ENCODE measurements around the gene PPP2R2D. TPM values are rescaled to one million over a fixed set of nuclear protein-coding genes. Genes with fewer than 3 reads are reported as not detected.
"Not testable (repeated sequence)": the region's sequence is repeated elsewhere in the genome, so short reads cannot be mapped to it uniquely, and the experiment has no call there.

Gene PPP2R2D
- total RNA-seq, 1 donor from 2014 or later: 15.4 TPM

DNA sequence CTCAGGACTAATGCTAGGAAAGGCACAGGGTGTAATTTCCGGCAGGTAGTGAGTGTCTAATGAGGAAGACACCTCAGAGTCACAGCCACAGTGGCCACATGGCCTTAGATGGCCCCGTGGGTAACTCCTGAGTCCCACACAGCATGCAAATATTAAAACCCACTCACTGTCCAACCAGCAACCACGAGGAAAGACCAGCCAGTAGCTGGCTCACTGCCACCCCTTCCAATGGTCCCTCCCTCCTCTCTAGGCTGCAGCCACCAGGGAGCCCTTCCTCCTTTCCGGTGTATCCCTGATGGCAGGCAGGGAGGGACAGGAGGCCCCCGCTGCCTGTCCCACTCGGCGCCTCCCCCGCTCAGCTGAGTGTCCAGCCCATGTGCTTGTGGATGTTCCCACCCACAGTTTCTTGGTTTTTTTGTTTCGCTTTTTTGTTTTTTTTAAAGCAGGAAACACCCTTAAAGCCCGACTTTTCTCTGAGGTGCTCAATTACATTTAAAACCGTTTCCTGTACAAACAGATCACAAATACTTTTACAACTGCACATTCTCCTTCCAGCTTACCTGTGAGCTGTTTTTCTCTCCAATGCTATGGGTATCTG is 71.8 kb downstream of the PPP2R2D start:
- DNase-seq (ENCODE audit: low spot score) (no peak), ATAC-seq (peak; percentile 50)

DNA sequence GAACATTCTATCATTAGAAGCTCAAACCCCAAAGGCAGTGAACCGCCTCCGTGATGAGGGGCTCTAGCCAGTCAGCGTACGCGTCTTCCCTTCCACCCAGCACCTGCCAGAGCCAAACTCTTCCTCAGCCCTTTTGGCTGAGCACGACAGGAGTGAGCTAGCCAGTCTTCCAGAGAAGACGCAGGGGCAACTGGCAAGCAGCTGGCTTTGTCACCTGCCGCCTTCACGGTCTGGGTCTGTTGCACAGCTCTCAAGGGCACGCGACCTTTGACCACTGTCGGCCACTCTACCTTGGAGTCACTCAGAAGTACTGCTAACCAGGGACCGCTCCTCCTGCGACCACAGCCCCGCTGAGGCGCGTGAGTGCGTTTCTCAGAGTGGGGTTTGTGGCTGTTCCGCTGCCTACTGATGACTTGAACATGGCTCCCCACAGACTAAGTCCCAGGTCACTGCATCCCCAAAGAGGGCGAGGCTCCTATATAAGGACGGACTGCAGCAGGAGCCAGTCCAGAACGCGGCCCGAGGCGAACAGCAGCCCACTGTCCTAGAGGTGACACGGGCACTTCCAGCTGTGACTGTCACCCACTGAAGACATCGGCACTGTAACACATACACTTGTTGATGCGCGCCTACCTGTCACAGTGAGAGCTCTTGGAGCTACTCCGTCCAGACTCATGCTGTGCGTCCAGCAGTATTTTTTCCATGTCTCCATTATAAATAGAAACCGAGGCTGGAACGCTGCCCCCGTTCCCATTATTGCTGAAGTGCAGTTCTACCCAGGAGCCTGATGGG is 72.5 kb downstream of the PPP2R2D start:
- ATAC-seq (no peak), DNase-seq (ENCODE audit: low spot score) (no peak)

DNA sequence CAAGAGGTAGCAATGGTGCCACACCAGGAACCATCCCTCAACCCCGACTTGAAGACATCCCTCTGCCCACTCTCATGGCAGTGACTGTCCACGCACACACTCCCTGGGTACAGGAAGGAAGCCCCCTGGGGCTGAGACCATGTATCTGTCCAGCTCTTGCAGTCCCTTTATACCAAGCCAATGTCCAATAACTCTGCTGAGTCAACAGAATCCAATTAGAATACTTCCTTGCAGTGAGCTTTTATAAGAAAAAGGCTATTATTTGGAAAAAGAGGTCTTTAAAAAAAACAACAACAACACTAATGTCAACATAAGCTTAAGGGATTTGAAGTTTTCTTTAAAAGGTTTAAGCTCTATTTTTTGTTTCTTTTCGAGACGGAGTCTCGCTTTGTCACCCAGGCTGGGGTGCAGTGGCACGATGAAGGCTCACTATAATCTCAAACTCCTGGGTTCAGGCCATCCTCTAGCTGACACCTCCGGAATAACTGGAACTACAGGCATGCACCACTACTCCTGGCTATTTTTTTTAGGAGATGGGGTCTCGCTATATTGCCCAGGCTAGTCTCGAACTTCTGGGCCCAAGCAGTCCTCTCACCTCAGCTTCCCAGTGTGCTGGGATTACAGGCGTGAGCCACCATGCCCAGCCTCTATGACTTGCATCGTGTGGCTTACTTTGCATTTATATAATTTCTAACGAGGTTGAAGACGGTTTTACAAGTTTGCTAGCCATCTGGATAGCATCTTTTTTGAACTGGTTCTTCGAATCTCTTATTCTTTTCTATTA is 73.4 kb downstream of the PPP2R2D start:
- ATAC-seq: no peak
- no peak for DNase-seq (ENCODE audit: low spot score)

DNA sequence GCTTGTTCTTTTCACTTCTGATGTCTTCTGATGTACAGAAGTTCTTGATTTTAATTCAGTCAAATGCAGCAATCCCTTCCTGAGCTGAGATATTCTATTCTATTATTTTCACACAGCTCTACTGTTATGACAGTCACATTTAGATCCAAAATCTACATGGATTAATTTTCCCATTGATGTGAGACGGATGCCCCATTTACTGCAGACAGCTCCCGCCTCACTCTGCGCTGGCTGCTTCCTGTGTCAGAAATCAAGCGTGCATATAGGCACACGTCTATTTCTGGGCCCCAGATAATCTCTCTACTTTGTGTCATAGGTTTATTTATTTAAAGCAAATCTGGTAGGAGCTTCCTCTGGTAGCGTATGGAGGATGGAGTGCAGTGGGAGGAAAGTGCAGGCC is 74.2 kb downstream of the PPP2R2D start:
- ATAC-seq (no peak), DNase-seq (ENCODE audit: low spot score) (no peak)

DNA sequence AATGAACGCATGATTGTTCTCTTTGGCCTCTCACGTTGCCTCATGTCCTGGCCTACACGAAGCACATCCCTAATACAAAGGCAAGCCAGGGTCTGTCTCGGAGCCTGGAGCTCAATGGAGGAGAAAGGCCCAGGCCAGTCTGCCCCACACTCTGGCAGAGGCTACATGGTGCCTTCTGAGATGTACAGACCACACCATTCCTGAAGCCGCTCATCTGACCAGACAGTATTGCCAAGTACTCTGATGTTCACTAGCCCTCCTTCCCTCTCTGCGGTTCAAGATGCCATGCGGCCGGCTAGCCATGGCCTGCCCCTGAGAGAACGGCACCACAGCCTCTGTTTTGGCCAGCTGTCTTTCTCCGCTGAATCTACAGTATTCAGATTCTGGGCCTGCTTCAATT is 75.0 kb downstream of the PPP2R2D start:
- ATAC-seq: no peak
- DNase-seq (ENCODE audit: low spot score): no peak

DNA sequence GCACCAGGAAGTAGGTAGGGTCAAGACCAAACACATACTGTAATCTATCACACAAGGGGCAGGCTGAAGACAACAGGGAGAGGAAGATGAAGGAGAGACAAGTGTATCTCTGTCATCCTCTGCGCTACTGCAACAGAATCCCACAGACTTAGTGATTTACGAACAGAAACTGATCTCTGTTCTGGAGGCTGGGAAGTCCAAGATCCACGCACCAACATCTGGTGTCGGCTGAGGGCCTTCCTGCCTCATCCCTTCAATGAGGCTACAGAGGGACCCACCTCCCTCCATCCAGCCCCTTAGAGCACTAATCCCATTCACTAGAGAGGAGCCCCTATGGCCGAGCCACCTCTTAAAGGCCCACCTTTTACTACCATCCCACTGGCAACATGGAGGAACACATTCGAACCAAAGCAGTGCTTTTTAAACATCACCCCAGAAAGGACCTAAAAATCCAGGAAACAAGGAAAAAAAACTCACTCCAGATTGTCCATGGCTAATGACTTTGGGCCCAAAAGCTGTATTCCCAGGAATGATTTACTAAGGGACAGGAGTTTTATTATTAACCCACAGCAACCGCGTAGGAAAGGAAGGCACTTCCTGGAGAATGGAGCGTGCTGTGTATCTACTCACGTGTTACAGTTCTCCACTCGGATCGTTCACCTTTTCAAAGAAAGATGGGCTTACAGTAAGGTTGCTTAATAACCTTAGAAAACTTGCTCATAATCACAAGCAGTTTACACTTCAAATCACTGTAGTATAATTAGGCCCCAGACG is 76.7 kb downstream of the PPP2R2D start:
- ATAC-seq: no peak
- no peak for DNase-seq (ENCODE audit: low spot score)

DNA sequence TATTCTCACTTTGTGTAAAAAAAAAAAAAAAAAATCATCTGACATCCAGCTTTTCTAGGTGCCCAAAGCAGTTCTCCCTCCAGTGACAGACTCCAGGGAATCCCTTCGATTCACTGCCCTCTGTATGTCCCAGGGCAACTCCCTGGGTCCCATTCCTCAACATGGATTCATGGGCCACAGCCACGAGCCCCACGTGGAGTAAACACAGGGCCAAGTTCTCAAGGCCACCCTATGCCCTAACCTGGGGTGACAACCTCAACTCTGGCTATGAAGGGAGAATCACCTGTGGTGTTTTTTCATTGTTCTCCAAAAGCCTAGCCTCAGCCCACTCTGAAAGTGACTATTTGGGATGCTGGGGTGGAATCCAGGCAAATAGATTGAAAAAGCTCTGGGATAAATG is 77.6 kb downstream of the PPP2R2D start:
- DNase-seq (ENCODE audit: low spot score): no peak
- ATAC-seq: no peak

DNA sequence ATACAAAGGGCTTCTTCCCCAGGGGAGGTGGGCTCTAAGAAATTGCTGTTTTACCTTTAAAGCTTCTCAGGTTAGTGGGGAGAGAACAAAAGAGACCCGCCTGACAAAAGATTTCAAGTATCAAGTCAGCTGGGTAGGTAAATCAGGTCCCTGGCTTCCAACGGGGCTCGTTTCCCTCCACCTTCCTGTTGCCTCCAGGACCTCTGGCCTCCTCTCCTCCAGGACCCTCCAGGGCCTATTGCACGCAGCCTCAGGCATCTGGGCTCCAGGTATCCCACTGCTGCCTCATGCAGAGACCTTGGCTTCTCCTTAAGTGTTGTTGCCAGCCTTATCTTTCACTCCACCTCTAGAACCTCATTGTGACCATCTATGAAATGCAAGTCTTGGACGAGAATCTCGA is 78.0 kb downstream of the PPP2R2D start:
- ATAC-seq (no peak), DNase-seq (ENCODE audit: low spot score) (no peak)

DNA sequence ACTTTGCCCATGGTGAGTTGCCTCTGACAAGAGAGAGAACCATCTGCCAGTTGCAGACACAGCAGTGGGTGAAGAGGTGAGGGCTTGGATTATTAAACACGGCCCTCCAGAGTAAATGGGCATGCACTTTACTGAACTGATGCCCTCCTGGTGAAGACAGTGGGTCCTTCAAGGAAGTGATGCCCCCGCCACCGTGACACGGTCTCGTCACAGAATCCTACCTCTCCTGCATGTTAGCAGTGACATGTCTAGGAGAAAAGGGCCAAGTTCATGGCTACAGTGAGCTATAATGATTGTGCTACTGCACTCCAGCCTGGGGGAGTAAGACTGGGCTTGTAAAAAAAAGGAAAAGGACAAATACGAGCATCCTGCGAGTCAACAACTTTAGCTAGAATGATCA is 78.5 kb downstream of the PPP2R2D start:
- ATAC-seq (no peak), DNase-seq (ENCODE audit: low spot score) (no peak)

DNA sequence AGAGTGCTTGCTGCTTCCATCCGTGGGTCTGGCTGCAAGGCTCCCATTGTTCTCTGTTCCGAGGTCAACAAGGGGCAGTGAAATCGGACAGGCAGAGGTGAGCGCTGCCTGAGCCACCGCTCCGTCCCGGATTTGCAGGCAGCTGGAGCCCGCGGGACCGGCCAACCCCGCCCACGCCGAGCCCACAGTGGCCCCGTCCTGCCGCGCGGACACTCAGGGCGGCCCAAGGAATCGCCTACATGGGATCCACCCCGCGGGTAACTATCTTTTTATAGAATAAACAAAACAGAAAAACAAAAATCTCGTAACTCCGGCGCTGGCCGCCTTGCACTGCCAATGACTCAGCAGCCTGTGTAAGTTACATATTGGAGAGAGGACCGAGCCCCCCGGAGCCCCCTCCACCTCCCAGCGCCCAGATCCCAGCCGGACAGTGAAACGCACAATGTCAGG is 79.0 kb downstream of the PPP2R2D start:
- peak; percentile 70 for DNase-seq (ENCODE audit: low spot score)
- ATAC-seq: peak; percentile 45

DNA sequence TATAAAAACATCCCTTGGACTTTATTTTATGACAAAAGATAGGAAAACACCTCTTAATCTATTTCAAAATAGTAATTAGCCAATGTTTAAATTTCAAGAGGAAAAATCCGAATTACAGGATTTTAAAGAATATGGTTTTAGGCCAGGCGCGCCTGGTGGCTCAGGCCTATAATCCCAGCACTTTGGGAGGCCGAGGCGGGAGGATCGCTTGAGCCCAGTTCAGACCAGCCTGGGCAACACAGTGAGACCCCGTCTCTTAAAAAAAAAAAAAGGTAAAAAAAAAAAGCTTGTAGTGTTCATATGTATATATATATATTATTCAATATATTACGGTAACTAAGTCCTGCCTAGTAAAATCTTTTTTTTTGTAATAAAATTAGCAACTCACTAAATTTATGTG is 79.5 kb downstream of the PPP2R2D start:
- no peak for DNase-seq (ENCODE audit: low spot score)
- ATAC-seq: no peak

DNA sequence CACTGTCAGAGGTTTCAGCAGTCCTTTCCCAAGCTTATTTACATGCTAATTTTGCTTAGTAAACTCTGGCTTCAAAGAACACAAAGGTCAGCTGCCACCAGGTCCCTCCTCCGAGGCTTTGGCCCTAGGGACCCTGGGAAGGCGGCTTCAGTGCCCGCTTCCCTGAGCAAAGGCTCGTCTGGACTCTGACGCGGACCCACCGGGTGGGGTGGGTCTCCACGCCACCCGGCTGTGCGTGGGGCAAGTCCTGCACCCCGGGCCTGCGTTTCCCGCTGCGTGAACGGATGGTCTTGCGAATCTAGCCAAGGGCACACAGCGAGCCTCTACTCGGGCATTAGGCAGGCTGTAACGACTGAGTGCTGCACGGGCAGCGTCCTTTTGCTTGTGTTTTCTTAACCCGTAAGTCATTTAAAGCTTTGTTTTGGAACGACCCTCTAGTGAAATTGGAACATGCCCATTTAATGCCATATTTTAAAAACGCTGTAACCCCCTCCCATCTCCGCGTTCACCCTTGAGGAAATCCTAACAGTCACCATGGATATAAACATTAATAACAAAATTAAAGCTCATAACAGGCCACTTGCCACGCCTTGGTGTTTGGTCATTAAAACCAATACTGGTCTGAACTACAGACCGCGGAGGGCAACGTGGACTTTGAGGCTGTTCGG is 80.1 kb downstream of the PPP2R2D start:
- peak; percentile 80 for DNase-seq (ENCODE audit: low spot score)
- peak; percentile 60 for ATAC-seq

DNA sequence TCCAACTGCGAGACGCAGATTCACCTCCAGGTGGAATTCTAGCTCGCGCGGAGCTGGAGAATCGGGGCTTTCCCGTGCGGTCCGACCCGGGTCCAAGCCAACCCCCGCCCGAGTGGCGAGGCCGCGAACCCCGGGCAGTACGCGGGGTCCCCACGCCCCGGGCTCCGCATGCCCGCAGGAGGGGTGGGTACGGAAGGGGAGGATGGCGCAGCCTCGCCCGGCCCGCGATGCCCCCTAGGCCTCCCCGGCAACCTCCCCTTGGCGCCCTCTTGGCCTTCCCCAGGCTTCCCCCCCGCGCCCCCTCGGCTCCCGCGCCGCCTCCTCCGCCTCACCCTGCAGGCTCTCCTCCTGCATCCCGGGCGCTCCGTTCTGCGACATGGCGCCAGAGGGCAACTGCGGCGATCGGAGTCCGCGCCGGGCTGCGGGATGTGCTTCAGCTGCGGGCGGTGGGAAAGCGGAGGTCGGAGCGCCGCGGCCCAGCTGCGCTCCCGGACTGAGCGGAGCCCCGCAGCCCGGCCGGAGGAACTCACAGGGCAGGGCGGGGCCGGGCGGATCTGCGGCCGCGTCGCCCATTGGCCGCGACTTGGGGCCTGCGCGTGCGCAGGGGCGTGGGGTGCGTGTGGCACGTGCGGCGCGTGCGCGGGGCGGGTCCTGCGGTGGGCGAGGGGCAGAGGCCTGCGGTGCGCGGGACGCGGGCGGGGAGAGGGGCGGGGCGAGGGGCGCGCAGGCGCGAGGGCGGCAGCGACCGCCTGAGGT is 80.8 kb downstream of the PPP2R2D start, which contains the start of gene BNIP3:
Gene BNIP3, minus strand, starts transcription at position 495 of the 756 bp plus-strand sequence. Its CDS starts 117 bp downstream, at position 378.
- DNase-seq (ENCODE audit: low spot score) (peak; percentile 98), ATAC-seq (peak; percentile 86)

DNA sequence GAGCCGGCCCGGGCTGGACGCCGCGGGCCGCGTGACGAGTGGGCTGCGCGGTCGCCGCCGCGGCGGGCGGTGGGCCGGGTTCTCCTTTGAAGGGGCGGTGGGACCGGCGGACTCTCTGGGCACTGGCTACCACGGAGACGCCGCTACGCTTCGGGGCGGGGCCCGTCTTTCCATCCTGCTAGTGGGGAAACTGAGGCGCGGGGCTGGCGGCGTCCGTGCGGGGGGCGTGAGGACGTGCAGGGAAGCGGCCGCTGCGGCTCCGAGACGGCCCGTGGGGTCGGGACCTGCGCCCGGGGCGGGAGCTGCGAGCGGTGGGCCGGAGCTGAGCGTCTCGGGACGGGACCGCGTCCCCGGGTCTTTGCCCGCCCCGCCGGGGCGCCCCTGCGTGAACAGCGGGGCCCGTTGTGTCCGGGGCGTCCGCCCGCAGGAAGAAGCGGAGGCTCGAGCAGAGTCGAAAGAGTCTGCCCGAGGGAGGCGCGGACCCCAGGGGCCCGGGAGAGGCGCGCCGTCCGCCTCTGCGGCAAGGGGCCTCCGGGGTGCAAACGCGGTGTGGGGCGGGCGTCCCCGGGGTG is 81.5 kb downstream of the PPP2R2D start:
- ATAC-seq (no peak), DNase-seq (ENCODE audit: low spot score) (no peak)

DNA sequence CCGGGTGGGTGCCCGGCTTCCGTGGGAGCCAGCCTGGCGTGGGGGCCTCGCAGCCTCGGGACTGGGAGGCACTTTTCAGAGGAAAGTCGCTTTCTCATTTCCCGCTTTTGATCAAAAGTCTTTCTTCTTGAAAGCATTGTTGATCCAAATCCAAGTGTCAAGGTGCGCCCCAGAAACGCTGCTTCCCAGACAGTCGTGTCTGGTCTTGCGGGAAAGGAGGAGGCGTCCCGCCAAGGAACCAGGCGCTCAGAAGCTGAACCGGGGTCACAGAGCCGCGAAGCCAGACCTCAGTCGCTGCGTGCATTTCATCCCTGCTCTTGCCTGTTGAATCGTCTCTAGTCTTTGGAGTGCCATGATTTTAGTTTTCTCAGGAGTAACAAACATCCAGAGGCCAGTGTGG is 82.0 kb downstream of the PPP2R2D start:
- ATAC-seq: no peak

DNA sequence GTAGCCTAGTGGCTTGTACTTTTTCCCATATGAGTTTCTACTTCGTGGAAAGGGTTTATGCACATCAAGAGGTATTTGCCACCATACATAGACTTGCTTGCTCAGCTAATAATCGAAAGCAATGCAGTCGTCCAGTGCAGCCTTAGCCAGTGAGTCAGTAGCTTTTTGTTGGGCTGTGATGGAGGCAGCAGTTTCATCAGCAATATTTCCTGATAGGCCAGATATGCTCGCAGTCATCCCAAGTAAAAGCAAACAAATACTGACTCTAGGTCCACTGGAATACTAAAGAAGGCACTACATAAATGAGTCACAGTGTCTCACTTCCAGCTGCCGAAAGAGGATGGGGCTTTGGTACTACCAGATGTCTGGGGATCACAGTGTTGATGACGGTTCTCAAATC is 83.0 kb downstream of the PPP2R2D start:
- DNase-seq (ENCODE audit: low spot score): no peak
- no peak for ATAC-seq

More for the DNA sequence above, 82.0 kb downstream of the PPP2R2D start:
- DNase-seq (ENCODE audit: low spot score): no peak

DNA sequence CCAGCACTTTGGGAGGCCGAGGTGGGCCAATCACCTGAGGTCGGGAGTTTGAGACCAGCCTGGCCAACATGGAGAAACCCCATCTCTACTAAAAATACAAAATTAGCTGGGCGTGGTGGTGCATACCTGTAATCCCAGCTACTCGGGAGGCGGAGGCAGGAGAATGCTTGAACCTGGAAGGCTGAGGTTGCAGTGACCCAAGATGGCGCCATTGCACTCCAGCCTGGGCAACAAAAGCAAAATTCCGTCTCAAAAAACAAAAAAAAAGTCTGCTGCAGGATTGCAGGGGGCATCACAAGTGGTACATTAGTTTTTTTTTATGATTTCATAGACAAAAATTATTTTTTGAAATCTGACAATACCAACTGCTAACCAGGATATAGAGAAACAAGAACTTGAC is 86.0 kb downstream of the PPP2R2D start:
- ATAC-seq: not testable (repeated sequence)

DNA sequence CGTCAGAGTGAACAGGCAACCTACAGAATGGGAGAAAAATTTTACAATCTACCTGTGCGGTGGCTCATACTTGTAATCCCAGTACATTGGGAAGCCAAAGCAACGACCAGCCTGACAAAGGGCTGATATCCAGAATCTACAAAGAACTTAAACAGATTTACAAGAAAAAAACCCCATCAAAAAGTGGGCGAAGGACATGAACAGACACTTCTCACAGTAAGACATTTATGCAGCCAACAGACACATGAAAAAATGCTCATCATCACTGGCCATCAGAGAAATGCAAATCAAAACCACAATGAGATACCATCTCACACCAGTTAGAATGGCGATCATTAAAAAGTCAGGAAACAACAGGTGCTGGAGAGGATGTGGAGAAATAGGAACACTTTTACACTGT is 86.5 kb downstream of the PPP2R2D start:
- ATAC-seq; DNase-seq (ENCODE audit: low spot score): not testable (repeated sequence)

More for the DNA sequence above, 86.0 kb downstream of the PPP2R2D start:
- DNase-seq (ENCODE audit: low spot score): not testable (repeated sequence)

DNA sequence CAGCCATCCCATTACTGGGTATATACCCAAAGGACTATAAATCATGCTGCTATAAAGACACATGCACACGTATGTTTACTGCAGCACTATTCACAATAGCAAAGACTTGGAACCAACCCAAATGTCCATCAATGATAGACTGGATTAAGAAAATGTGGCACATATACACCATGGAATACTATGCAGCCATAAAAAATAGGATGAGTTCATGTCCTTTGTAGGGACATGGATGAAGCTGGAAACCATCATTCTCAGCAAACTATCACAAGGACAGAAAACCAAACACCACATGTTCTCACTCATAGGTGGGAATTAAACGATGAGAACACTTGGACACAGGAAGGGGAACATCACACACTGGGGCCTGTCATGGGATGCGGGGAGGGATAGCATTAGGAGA is 87.0 kb downstream of the PPP2R2D start:
- ATAC-seq; DNase-seq (ENCODE audit: low spot score): not testable (repeated sequence)

All from left lobe of liver (tissue), 2 donors.